GM21737 (cell line): ENCODE results near the gene EEFSEC.

ENCODE experiments used
- ATAC-seq: cut with Tn5 transposase; IDR thresholded peaks from one replicate; pipeline ENCODE4 v1.9.1; 2021; ENCODE audit warnings: mild to moderate bottlenecking, moderate library complexity; ENCODE audit not compliant: unreplicated experiment

EEFSEC gene

GRCh38 chr3:128455786-128456748, 302.8 kb downstream of the EEFSEC start:
- ATAC-seq = no peak

GRCh38 chr3:128456776-128457715, 303.8 kb downstream of the EEFSEC start:
- ATAC-seq = no peak

- no peak for ATAC-seq
Measured at GRCh38 chr3:128457937-128458336, 304.7 kb downstream of the EEFSEC start.
